ENCODE measurements around the gene SPAG17.
A peak's percentile ranks its signal among the peaks of the same experiment; 100 is the strongest.

The SPAG17 gene

GRCh38 chr1:118118469-118118868, 66.6 kb downstream of the SPAG17 start:
- DNase-seq (ENCODE audit: low read depth in 2 of 2) = peak in 1 of 2 donors; percentile 7
- no peak overlapping the region for H3K4me3 ChIP-seq (replicated peaks in 1 of 2; ENCODE audit: low read depth in 2 of 2, low read length in 2 of 2)
- TF ChIP-seq CTCF (IDR thresholded peaks at IDR 0.05; ENCODE audit: low read depth, low read length) = no peak

GRCh38 chr1:118117521-118117920, 67.5 kb downstream of the SPAG17 start:
- no peak for TF ChIP-seq CTCF (IDR thresholded peaks at IDR 0.05; ENCODE audit: low read depth, low read length)
- H3K4me3 ChIP-seq (replicated peaks in 1 of 2; ENCODE audit: low read depth in 2 of 2, low read length in 2 of 2) = no peak overlapping the region
- no peak for DNase-seq (ENCODE audit: low read depth in 2 of 2)

- no peak for DNase-seq (ENCODE audit: low read depth in 2 of 2)
- no peak for TF ChIP-seq CTCF (IDR thresholded peaks at IDR 0.05; ENCODE audit: low read depth, low read length)
- no peak overlapping the region for H3K4me3 ChIP-seq (replicated peaks in 1 of 2; ENCODE audit: low read depth in 2 of 2, low read length in 2 of 2)
Measured at GRCh38 chr1:118116909-118117308, 68.1 kb downstream of the SPAG17 start.

GRCh38 chr1:118116401-118116800, 68.6 kb downstream of the SPAG17 start:
- TF ChIP-seq CTCF (IDR thresholded peaks at IDR 0.05; ENCODE audit: low read depth, low read length) = no peak

GRCh38 chr1:118115567-118116295, 69.3 kb downstream of the SPAG17 start:
- peak in 1 of 2 donors; percentile 10 for DNase-seq (ENCODE audit: low read depth in 2 of 2)
- H3K4me3 ChIP-seq (replicated peaks in 1 of 2; ENCODE audit: low read depth in 2 of 2, low read length in 2 of 2) = no peak overlapping the region
- no peak for TF ChIP-seq CTCF (IDR thresholded peaks at IDR 0.05; ENCODE audit: low read depth, low read length)

More at GRCh38 chr1:118116401-118116800, 68.6 kb downstream of the SPAG17 start:
- H3K4me3 ChIP-seq (replicated peaks in 1 of 2; ENCODE audit: low read depth in 2 of 2, low read length in 2 of 2) = no peak overlapping the region
- DNase-seq (ENCODE audit: low read depth in 2 of 2) = peak in 1 of 2 donors; percentile 36

GRCh38 chr1:118113261-118113660, 71.8 kb downstream of the SPAG17 start:
- no peak for TF ChIP-seq CTCF (IDR thresholded peaks at IDR 0.05; ENCODE audit: low read depth, low read length)
- peak in 1 of 2 donors; percentile 53 for DNase-seq (ENCODE audit: low read depth in 2 of 2)
- no peak overlapping the region for H3K4me3 ChIP-seq (replicated peaks in 1 of 2; ENCODE audit: low read depth in 2 of 2, low read length in 2 of 2)

GRCh38 chr1:118110580-118110979, 74.4 kb downstream of the SPAG17 start:
- DNase-seq (ENCODE audit: low read depth in 2 of 2) = no peak
- TF ChIP-seq CTCF (IDR thresholded peaks at IDR 0.05; ENCODE audit: low read depth, low read length) = no peak
- no peak overlapping the region for H3K4me3 ChIP-seq (replicated peaks in 1 of 2; ENCODE audit: low read depth in 2 of 2, low read length in 2 of 2)

Measured in cardiac fibroblast (primary cell).